K562 (cell line): ENCODE results near the gene HS3ST3B1. TPM values are rescaled to one million over a fixed set of nuclear protein-coding genes. Genes with fewer than 3 reads are reported as not detected.

Experiments used
- BRF1 ChIP-seq: IDR thresholded peaks from 3 replicates; pipeline ENCODE4 v1.6.1; 2011; ENCODE audit warnings: borderline replicate concordance, mild to moderate bottlenecking; ENCODE audit not compliant: insufficient read length; ENCODE audit errors: extremely low read depth
- CBX2 ChIP-seq: fragments of 200-600 bp; sonication (generic); IDR thresholded peaks from one replicate; pipeline ENCODE4 v1.6.1; 2012; ENCODE audit warnings: mild to moderate bottlenecking, low read length, inconsistent platforms; ENCODE audit not compliant: insufficient read depth, poor library complexity, severe bottlenecking
- POLR2AphosphoS5 ChIP-seq: IDR thresholded peaks from 2 replicates; pipeline ENCODE4 v1.6.1; 2011; ENCODE audit warnings: mild to moderate bottlenecking, low read depth, low read length, moderate library complexity; ENCODE audit not compliant: control insufficient read depth, insufficient read depth
- SAFB2 ChIP-seq: fragments of 200-400 bp; formaldehyde crosslinking; IDR thresholded peaks from 2 replicates; pipeline ENCODE4 v1.6.1; 2018; ENCODE audit warnings: borderline replicate concordance, low read length, low read depth, moderate library complexity; ENCODE audit not compliant: severe bottlenecking
- polyA plus RNA-seq, 8 experiments: library from polyadenylated mRNA; depleted of rRNA in 4 of 8; stranded (reverse) in 5 of 8; unstranded in 3 of 8; fragments of >200 nt; fragmentation: Nextera tagmentation in 2 of 8; fragmentation: Illumina TruSeq in 1 of 8; extraction: Ambion mirVana in 2 of 8; extraction: Trizol in 1 of 8; gene quantifications; 2 replicates each; pipeline versions ENCODE4 v1.2.1 to v1.2.3, GENCODE V29; 2011 to 2014; ENCODE audit warnings: inconsistent platforms in 1 of 8, missing spikeins in 1 of 8
- total RNA-seq, 7 experiments: library from RNA; depleted of rRNA in 6 of 7; stranded (reverse); fragments of >200 nt in 6 of 7; fragmentation: Illumina TruSeq in 2 of 7; extraction: Trizol in 2 of 7; gene quantifications; 2 replicates each; pipeline versions ENCODE4 v1.2.1 to v1.2.3, GENCODE V29; 2011 to 2021; ENCODE audit warnings: low replicate concordance in 1 of 7
- TF ChIP-seq, protein P1 (sequence below): fragments of 200-600 bp; sonication (generic); IDR thresholded peaks from one replicate; pipeline ENCODE4 v1.6.1; 2012; ENCODE audit warnings: mild to moderate bottlenecking, low read depth, low read length, inconsistent platforms

The HS3ST3B1 gene
- total and polyA plus RNA-seq, 9 of the 15 experiments (the other 6 are each of a cell fraction or from before 2014, with no cell fraction given), result 1.9 to 12.9 (median 3.7) TPM

GRCh38 chr17:14306596-14306995, 5.7 kb downstream of the HS3ST3B1 start (continued):
- TF ChIP-seq POLR2AphosphoS5 (no peak), BRF1 (no peak), SAFB2 (no peak), CBX2 (no peak)
- TF ChIP-seq, protein P1, sequence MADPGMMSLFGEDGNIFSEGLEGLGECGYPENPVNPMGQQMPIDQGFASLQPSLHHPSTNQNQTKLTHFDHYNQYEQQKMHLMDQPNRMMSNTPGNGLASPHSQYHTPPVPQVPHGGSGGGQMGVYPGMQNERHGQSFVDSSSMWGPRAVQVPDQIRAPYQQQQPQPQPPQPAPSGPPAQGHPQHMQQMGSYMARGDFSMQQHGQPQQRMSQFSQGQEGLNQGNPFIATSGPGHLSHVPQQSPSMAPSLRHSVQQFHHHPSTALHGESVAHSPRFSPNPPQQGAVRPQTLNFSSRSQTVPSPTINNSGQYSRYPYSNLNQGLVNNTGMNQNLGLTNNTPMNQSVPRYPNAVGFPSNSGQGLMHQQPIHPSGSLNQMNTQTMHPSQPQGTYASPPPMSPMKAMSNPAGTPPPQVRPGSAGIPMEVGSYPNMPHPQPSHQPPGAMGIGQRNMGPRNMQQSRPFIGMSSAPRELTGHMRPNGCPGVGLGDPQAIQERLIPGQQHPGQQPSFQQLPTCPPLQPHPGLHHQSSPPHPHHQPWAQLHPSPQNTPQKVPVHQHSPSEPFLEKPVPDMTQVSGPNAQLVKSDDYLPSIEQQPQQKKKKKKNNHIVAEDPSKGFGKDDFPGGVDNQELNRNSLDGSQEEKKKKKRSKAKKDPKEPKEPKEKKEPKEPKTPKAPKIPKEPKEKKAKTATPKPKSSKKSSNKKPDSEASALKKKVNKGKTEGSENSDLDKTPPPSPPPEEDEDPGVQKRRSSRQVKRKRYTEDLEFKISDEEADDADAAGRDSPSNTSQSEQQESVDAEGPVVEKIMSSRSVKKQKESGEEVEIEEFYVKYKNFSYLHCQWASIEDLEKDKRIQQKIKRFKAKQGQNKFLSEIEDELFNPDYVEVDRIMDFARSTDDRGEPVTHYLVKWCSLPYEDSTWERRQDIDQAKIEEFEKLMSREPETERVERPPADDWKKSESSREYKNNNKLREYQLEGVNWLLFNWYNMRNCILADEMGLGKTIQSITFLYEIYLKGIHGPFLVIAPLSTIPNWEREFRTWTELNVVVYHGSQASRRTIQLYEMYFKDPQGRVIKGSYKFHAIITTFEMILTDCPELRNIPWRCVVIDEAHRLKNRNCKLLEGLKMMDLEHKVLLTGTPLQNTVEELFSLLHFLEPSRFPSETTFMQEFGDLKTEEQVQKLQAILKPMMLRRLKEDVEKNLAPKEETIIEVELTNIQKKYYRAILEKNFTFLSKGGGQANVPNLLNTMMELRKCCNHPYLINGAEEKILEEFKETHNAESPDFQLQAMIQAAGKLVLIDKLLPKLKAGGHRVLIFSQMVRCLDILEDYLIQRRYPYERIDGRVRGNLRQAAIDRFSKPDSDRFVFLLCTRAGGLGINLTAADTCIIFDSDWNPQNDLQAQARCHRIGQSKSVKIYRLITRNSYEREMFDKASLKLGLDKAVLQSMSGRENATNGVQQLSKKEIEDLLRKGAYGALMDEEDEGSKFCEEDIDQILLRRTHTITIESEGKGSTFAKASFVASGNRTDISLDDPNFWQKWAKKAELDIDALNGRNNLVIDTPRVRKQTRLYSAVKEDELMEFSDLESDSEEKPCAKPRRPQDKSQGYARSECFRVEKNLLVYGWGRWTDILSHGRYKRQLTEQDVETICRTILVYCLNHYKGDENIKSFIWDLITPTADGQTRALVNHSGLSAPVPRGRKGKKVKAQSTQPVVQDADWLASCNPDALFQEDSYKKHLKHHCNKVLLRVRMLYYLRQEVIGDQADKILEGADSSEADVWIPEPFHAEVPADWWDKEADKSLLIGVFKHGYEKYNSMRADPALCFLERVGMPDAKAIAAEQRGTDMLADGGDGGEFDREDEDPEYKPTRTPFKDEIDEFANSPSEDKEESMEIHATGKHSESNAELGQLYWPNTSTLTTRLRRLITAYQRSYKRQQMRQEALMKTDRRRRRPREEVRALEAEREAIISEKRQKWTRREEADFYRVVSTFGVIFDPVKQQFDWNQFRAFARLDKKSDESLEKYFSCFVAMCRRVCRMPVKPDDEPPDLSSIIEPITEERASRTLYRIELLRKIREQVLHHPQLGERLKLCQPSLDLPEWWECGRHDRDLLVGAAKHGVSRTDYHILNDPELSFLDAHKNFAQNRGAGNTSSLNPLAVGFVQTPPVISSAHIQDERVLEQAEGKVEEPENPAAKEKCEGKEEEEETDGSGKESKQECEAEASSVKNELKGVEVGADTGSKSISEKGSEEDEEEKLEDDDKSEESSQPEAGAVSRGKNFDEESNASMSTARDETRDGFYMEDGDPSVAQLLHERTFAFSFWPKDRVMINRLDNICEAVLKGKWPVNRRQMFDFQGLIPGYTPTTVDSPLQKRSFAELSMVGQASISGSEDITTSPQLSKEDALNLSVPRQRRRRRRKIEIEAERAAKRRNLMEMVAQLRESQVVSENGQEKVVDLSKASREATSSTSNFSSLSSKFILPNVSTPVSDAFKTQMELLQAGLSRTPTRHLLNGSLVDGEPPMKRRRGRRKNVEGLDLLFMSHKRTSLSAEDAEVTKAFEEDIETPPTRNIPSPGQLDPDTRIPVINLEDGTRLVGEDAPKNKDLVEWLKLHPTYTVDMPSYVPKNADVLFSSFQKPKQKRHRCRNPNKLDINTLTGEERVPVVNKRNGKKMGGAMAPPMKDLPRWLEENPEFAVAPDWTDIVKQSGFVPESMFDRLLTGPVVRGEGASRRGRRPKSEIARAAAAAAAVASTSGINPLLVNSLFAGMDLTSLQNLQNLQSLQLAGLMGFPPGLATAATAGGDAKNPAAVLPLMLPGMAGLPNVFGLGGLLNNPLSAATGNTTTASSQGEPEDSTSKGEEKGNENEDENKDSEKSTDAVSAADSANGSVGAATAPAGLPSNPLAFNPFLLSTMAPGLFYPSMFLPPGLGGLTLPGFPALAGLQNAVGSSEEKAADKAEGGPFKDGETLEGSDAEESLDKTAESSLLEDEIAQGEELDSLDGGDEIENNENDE, result no peak
- TF ChIP-seq, all 486 proteins: peak for 0
